Measurements from ENCODE around the gene FAM3B.

The FAM3B gene

GRCh38 chr21:41294548-41295231, 21.9 kb upstream of the FAM3B start:
- no peak overlapping the region for H3K4me3 ChIP-seq (replicated peaks; ENCODE audit: insufficient read depth, low read length)
- no peak for DNase-seq (ENCODE audit: low read depth in 1 of 2, low spot score in 1 of 2)
- TF ChIP-seq SPI1 (IDR thresholded peaks at IDR 0.05; ENCODE audit: borderline replicate concordance, low read depth) (no peak), REST (IDR thresholded peaks at IDR 0.05; ENCODE audit: insufficient replicate concordance, low read depth) (no peak), CTCF (IDR thresholded peaks at IDR 0.05; ENCODE audit: insufficient read depth, low read length) (no peak), GABPA (IDR thresholded peaks at IDR 0.05; ENCODE audit: low read depth) (no peak), POLR2AphosphoS5 (IDR thresholded peaks at IDR 0.05; ENCODE audit: low read depth) (no peak)
- no peaks in the 10 kb centered on the region for H3K27me3 ChIP-seq (ENCODE audit: insufficient read depth, poor library complexity, severe bottlenecking)
- H3K27ac ChIP-seq (replicated peaks) = no peak overlapping the region

GRCh38 chr21:41295721-41296254, 20.8 kb upstream of the FAM3B start:
- TF ChIP-seq POLR2AphosphoS5 (IDR thresholded peaks at IDR 0.05; ENCODE audit: low read depth) (no peak), SPI1 (IDR thresholded peaks at IDR 0.05; ENCODE audit: borderline replicate concordance, low read depth) (no peak), CTCF (IDR thresholded peaks at IDR 0.05; ENCODE audit: insufficient read depth, low read length) (no peak), REST (IDR thresholded peaks at IDR 0.05; ENCODE audit: insufficient replicate concordance, low read depth) (no peak), GABPA (IDR thresholded peaks at IDR 0.05; ENCODE audit: low read depth) (no peak)
- DNase-seq (ENCODE audit: low read depth in 1 of 2, low spot score in 1 of 2) = no peak
- no peak overlapping the region for H3K27ac ChIP-seq (replicated peaks)
- H3K27me3 ChIP-seq (ENCODE audit: insufficient read depth, poor library complexity, severe bottlenecking) = no peaks in the 10 kb centered on the region
- no peak overlapping the region for H3K4me3 ChIP-seq (replicated peaks; ENCODE audit: insufficient read depth, low read length)

- DNase-seq (ENCODE audit: low read depth in 1 of 2, low spot score in 1 of 2) = no peak
- Histone ChIP-seq H3K27me3 (ENCODE audit: insufficient read depth, poor library complexity, severe bottlenecking) (no peaks in the 10 kb centered on the region), H3K27ac (replicated peaks) (no peak overlapping the region), H3K4me3 (replicated peaks; ENCODE audit: insufficient read depth, low read length) (no peak overlapping the region)
- no peak for TF ChIP-seq SPI1 (IDR thresholded peaks at IDR 0.05; ENCODE audit: borderline replicate concordance, low read depth)
- no peak for TF ChIP-seq CTCF (IDR thresholded peaks at IDR 0.05; ENCODE audit: insufficient read depth, low read length)
- TF ChIP-seq POLR2AphosphoS5 (IDR thresholded peaks at IDR 0.05; ENCODE audit: low read depth) = no peak
- no peak for TF ChIP-seq GABPA (IDR thresholded peaks at IDR 0.05; ENCODE audit: low read depth)
- TF ChIP-seq REST (IDR thresholded peaks at IDR 0.05; ENCODE audit: insufficient replicate concordance, low read depth) = no peak
Observed at GRCh38 chr21:41302976-41303375, 13.6 kb upstream of the FAM3B start.
